SJCRH30 (cell line): ENCODE results near the gene VASH1. TPM values are rescaled to one million over a fixed set of nuclear protein-coding genes. Genes with fewer than 3 reads are reported as not detected.

Source experiments
- DNase-seq, 2 experiments: peaks; one replicate each; pipeline ENCODE4 v3.0.0-alpha.2; 2015 to 2020
- H3K27ac ChIP-seq: fragments of 250-450 bp; sonication (Bioruptor Pico); 2 replicates; pipeline ENCODE4 v1.5.1; 2020; ENCODE audit warnings: mild to moderate bottlenecking, moderate library complexity
- H3K27me3 ChIP-seq: fragments of 250-450 bp; sonication (Bioruptor Pico); 2 replicates; pipeline ENCODE4 v1.5.1; 2020; ENCODE audit warnings: mild to moderate bottlenecking, moderate library complexity
- H3K36me3 ChIP-seq: fragments of 250-450 bp; sonication (Bioruptor Pico); 2 replicates; pipeline ENCODE4 v1.5.1; 2020; ENCODE audit warnings: mild to moderate bottlenecking, moderate library complexity
- H3K4me1 ChIP-seq: fragments of 250-450 bp; sonication (Bioruptor Pico); 2 replicates; pipeline ENCODE4 v1.5.1; 2020; ENCODE audit warnings: mild to moderate bottlenecking, moderate library complexity
- H3K4me3 ChIP-seq: fragments of 250-450 bp; sonication (Bioruptor Pico); 2 replicates; pipeline ENCODE4 v1.5.1; 2020; ENCODE audit warnings: mild to moderate bottlenecking, moderate library complexity
- H3K9me3 ChIP-seq: fragments of 250-450 bp; sonication (Bioruptor Pico); replicated peaks from 2 replicates; pipeline ENCODE4 v1.5.1; 2020; ENCODE audit warnings: mild to moderate bottlenecking, moderate library complexity
- total RNA-seq: library from RNA; depleted of rRNA; stranded (reverse); fragments of >200 nt; shearing (Covaris generic); gene quantifications from 2 replicates; pipeline ENCODE4 v1.2.3, GENCODE V29; 2014

VASH1 gene
- total RNA-seq, 1 experiment from 2014 or later = 11.5 TPM

GRCh38 chr14:76810953-76811400 lies 49.7 kb downstream of the VASH1 start:
- Histone ChIP-seq H3K4me3 (peak overlapping the region; percentile 95; the same call in 1 of the 2 replicates), H3K36me3 (0 out of 2 replicates have a peak, but pooled peaks cover 3% of the 10 kb centered on the region), H3K27ac (no peak overlapping the region), H3K4me1 (peaks cover 6% of the 10 kb centered on the region), H3K27me3 (no peaks in the 10 kb centered on the region), H3K9me3 (no peaks in the 10 kb centered on the region)
- no peak for DNase-seq

DNA sequence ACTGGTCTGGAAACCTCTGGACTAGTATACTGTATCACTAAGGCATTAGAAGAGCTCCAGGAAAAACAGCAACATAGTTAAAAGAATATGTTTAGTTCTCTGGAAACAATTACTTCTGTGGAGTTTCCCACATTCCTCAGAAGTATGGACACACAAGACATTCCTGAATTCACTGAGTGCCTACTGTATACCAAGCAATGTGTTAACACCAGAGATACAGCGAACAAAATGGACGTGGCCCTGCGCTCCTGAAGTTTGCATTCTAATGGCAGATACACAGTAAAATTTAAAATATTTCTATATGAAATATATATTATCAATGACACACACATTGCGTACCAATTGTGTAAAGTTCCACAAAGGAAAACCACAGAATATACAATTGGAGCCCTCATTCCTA lies 50.3 kb downstream of the VASH1 start:
- H3K4me3 ChIP-seq = peak overlapping the region; percentile 95
- H3K27me3 ChIP-seq = no peaks in the 10 kb centered on the region
- H3K9me3 ChIP-seq = no peaks in the 10 kb centered on the region
- H3K4me1 ChIP-seq = peaks cover 6% of the 10 kb centered on the region
- DNase-seq = no peak
- no peak overlapping the region; the same call in 1 of the 2 replicates for H3K27ac ChIP-seq
- H3K36me3 ChIP-seq = 0 out of 2 replicates have a peak, but pooled peaks cover 3% of the 10 kb centered on the region

DNA sequence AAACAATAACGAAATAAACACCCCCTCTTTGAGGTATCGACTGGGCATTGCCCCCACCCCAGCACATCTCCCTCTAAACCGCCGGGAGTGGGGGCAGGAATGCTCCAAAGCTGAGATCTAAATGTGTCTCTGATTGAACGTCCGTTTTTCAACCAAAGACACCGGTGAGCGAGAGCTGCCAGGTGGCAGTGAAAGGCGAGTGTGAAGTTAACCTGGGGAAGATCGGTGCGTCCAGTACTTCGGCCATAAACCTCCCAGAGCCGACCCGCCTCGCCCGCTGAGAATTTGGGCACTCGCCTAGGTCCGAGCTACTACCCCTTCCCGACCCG lies 50.8 kb downstream of the VASH1 start:
- Histone ChIP-seq H3K27ac (peak overlapping the region; percentile 56), H3K9me3 (no peaks in the 10 kb centered on the region), H3K36me3 (0 out of 2 replicates have a peak, but pooled peaks cover 3% of the 10 kb centered on the region), H3K27me3 (no peaks in the 10 kb centered on the region), H3K4me1 (peaks cover 6% of the 10 kb centered on the region), H3K4me3 (peak overlapping the region; percentile 95)
- no peak for DNase-seq

DNA sequence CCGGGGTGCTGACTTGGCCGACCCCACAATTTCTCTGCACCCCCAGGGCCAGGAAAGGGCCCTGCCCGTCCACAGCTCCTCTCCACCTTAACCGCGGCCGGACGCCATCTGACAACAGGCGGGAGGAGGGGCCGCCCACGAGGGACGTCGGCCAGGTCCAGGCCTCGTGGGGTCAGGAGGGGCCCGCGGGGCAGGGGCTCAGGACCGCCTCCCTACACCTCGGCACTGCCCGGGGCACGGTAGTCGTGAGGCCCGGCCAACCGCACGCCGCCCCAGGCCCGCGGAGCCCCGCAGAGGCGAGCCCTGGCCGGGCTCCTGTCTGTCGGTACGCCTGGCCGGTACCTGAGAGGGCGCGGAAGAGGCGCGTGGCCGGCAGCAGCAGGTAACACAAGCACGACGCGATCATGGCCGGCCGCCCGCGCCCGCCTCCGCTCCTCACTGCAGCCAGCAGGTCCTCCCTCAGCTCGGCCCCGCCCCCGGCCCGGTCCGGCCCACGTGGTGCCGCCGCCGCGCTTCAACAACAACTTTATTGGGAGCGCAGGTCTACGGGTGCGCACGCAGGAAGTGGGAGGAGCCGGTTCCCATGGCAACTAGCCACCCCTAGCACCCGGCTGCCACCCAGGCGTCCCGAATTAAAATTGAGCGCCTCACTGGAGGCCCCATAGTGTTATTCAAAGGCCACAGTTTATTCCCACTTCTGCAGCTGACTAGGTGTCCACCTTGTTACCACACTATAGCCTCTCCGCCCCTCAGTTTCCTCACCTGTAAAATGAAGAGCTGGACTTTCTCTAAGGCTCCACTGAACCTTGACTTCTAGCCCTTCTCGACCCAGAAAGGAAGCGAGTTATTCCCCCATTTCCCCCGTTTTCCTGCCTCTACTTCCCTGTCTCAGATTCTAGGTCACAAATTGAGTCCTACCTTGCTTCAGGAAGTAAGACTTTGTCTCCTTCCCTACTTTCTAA lies 51.4 kb downstream of the VASH1 start, which contains the start of gene ANGEL1:
Gene ANGEL1 (minus strand): TSS at position 461 of the 962 bp plus-strand sequence. CDS start 55 bp downstream, at position 406.
- H3K9me3 ChIP-seq = no peaks in the 10 kb centered on the region
- peak within 1 kb of the TSS; percentile 56 for H3K27ac ChIP-seq
- peak; percentile 94 to 96 for DNase-seq
- H3K36me3 ChIP-seq = 0 out of 2 replicates have a peak, but pooled peaks cover 3% of the 10 kb centered on the region
- H3K4me1 ChIP-seq = peaks cover 6% of the 10 kb centered on the region
- H3K27me3 ChIP-seq = no peaks in the 10 kb centered on the region
- peak within 1 kb of the TSS; percentile 95 for H3K4me3 ChIP-seq

GRCh38 chr14:76814726-76815645 lies 53.7 kb downstream of the VASH1 start:
- Histone ChIP-seq H3K27me3 (no peaks in the 10 kb centered on the region), H3K4me1 (peaks cover 6% of the 10 kb centered on the region), H3K9me3 (no peaks in the 10 kb centered on the region), H3K4me3 (no peak overlapping the region), H3K27ac (no peak overlapping the region), H3K36me3 (no peaks in the 10 kb centered on the region)
- no peak for DNase-seq

DNA sequence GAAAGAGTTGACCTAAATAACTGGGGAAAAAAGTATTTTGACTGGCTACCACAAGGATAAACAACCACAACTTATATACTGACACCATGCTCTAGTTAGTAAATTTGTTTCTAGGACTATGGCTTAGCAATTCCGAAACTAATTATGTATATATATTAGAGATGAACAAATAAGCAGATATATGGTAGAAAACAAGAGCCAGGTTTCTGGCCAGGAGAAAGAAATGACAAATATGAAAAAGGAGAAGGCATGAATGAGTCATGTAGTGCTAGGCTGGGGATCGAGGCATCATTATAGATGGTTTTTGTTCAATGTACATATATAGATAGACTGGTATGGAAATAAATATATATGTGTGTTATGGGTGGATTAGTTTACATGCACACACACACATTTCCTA lies 59.4 kb downstream of the VASH1 start:
- no peak overlapping the region for H3K4me3 ChIP-seq
- DNase-seq = no peak
- H3K36me3 ChIP-seq = no peaks in the 10 kb centered on the region
- no peaks in the 10 kb centered on the region for H3K4me1 ChIP-seq
- H3K27me3 ChIP-seq = no peaks in the 10 kb centered on the region
- H3K27ac ChIP-seq = no peak overlapping the region
- 0 out of 2 replicates have a peak, but pooled peaks cover 3% of the 10 kb centered on the region for H3K9me3 ChIP-seq

DNA sequence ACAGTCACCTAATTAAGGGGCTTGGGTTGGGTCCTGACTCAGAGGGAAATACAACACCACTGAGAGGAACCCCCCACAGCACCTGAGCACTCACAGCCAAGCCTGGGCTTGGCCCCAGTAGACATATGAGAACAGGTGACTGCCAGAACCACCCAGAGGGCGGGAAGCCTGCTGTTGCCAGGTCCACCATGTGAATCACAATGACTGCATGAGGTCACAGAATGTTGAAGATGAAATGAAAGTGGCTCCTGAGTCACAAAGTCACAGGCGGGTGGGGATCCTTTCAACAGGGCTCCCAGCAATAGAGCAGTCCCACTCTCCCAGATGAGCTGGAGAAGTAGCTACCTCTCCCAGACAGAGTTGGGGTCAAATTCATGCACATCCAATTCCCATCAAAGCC lies 64.9 kb downstream of the VASH1 start, which contains the start of gene LRRC74A:
Gene LRRC74A (plus strand): TSS at position 287 of the 400 bp plus-strand sequence. CDS start 290 bp downstream, outside the sequence.
- Histone ChIP-seq H3K4me1 (peaks cover 25% of the 10 kb centered on the region), H3K27ac (no peak within 1 kb of the TSS), H3K27me3 (no peaks in the 10 kb centered on the region), H3K9me3 (0 out of 2 replicates have a peak, but pooled peaks cover 3% of the 10 kb centered on the region), H3K4me3 (no peak within 1 kb of the TSS), H3K36me3 (no peaks in the 10 kb centered on the region)
- peak; percentile 17 to 32 for DNase-seq

GRCh38 chr14:76827696-76828296 lies 66.5 kb downstream of the VASH1 start:
- Histone ChIP-seq H3K27ac (no peak overlapping the region), H3K9me3 (0 out of 2 replicates have a peak, but pooled peaks cover 4% of the 10 kb centered on the region), H3K36me3 (no peaks in the 10 kb centered on the region), H3K27me3 (no peaks in the 10 kb centered on the region), H3K4me1 (peaks cover 33% of the 10 kb centered on the region), H3K4me3 (no peak overlapping the region)
- DNase-seq = no peak

GRCh38 chr14:76828339-76829012 lies 67.2 kb downstream of the VASH1 start:
- no peak overlapping the region for H3K27ac ChIP-seq
- H3K27me3 ChIP-seq = no peaks in the 10 kb centered on the region
- H3K9me3 ChIP-seq = 0 out of 2 replicates have a peak, but pooled peaks cover 2% of the 10 kb centered on the region
- DNase-seq = no peak
- H3K36me3 ChIP-seq = no peaks in the 10 kb centered on the region
- no peak overlapping the region for H3K4me3 ChIP-seq
- peaks cover 36% of the 10 kb centered on the region for H3K4me1 ChIP-seq

DNA sequence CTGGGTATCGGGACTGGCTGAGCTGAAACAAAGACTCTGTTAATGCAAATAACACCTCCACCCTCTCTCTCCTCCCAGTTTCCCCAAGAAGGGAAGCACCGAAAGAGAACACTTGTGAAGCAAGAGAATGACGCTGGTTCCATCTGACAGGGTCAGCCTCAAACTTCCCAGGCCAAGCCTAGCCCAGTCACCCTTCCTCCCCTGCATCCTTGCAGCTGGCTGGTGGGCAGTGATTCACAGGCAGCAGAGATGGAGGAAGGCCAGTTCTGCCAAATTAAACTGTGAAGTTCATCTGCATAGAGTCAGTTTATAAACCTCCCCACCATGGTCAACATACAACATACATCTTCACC lies 67.7 kb downstream of the VASH1 start:
- Histone ChIP-seq H3K36me3 (no peaks in the 10 kb centered on the region), H3K4me3 (no peak overlapping the region), H3K9me3 (0 out of 2 replicates have a peak, but pooled peaks cover 2% of the 10 kb centered on the region), H3K27ac (peak overlapping the region; percentile 34), H3K27me3 (no peaks in the 10 kb centered on the region), H3K4me1 (peaks cover 39% of the 10 kb centered on the region)
- DNase-seq = peak in 1 of 2 experiments; percentile 26

DNA sequence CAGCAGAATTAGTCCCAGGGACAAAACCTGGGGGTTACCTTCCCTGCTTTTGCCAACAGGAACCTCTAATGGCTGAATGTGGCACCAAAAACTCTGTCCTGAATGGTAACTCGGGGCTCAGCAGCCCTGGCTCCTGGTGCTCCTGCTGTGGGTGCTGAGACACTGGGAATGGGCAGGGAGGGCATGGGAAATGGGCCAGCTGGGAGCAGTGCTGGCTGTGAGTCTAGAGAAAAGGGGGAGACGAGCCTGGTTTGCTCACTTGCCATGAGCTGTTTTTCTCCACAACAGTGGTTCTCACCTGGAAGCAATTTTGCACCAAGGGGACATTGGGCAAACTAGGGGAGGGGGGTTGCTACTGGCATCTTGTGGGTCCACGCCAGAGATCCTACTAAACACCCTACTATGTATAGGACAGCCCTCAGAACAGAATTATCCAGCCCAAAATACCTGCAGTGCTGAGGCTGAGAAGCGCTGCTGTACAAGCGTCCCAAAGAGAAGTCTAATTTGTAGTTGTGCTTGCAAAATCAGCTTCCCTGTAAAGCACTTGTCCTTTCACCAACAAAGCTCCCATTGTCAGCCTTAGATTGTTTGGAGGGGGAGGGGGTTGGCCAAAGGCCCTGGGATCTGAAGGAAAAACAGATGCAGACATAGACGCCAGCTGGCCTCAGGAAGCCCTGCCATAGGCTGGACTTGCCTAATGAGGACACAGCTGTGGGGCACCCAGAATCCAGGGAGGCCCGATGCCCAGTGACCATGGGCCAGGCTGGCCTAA lies 68.6 kb downstream of the VASH1 start:
- H3K4me1 ChIP-seq = peaks cover 47% of the 10 kb centered on the region
- H3K4me3 ChIP-seq = no peak overlapping the region
- H3K27ac ChIP-seq = peak overlapping the region; percentile 34
- no peaks in the 10 kb centered on the region for H3K27me3 ChIP-seq
- peak; percentile 90 to 94 for DNase-seq
- no peaks in the 10 kb centered on the region for H3K36me3 ChIP-seq
- 0 out of 2 replicates have a peak, but pooled peaks cover 2% of the 10 kb centered on the region for H3K9me3 ChIP-seq

GRCh38 chr14:76830556-76830955 lies 69.3 kb downstream of the VASH1 start:
- Histone ChIP-seq H3K36me3 (no peaks in the 10 kb centered on the region), H3K27ac (peak overlapping the region; percentile 34), H3K4me1 (peaks cover 49% of the 10 kb centered on the region), H3K4me3 (no peak overlapping the region), H3K27me3 (no peaks in the 10 kb centered on the region), H3K9me3 (0 out of 2 replicates have a peak, but pooled peaks cover 2% of the 10 kb centered on the region)
- no peak for DNase-seq

- H3K36me3 ChIP-seq = no peaks in the 10 kb centered on the region
- peak; percentile 28 to 57 for DNase-seq
Observed at GRCh38 chr14:76832503-76832988, 71.3 kb downstream of the VASH1 start.

More at GRCh38 chr14:76832503-76832988, 71.3 kb downstream of the VASH1 start:
- Histone ChIP-seq H3K4me1 (peaks cover 48% of the 10 kb centered on the region), H3K27me3 (no peaks in the 10 kb centered on the region), H3K4me3 (no peak overlapping the region), H3K9me3 (0 out of 2 replicates have a peak, but pooled peaks cover 2% of the 10 kb centered on the region), H3K27ac (no peak overlapping the region; the same call in 1 of the 2 replicates)
